ENCODE data around the gene CERKL. TPM values are rescaled to one million over a fixed set of nuclear protein-coding genes. Genes with fewer than 3 reads are reported as not detected.

The CERKL gene
- total RNA-seq, 5 donors from 2014 or later (not counting 1 experiment from before 2014, with no cell fraction given): 0.06 TPM; not detected in 4

GRCh38 chr2:181682795-181683517 lies 26.1 kb upstream of the CERKL start:
- WGBS (ENCODE audit: insufficient coverage): 14% methylated on average over 34 of the region's 42 CpGs

GRCh38 chr2:181682026-181682789 lies 25.3 kb upstream of the CERKL start:
- H3K36me3 Mint-ChIP-seq: peaks cover 3% of the 10 kb centered on the region
- Histone ChIP-seq H3K4me1 (ENCODE audit: control insufficient read depth in 1 of 2, extremely low read depth in 1 of 2, insufficient read depth in 2 of 2, low read length in 2 of 2) (peaks cover 10 to 56% of the 10 kb centered on the region in 2 experiments), H3K27me3 (replicated peaks in 1 of 2; ENCODE audit: control insufficient read depth in 2 of 2, extremely low read depth in 1 of 2, insufficient read depth in 2 of 2, low read length in 1 of 2) (peaks cover 48 to 78% of the 10 kb centered on the region in 2 experiments), H3K36me3 (ENCODE audit: control insufficient read depth in 2 of 2, extremely low read depth in 1 of 2, insufficient read depth in 1 of 2, low read length in 1 of 2) (no peaks in the 10 kb centered on the region), H3K4me3 (ENCODE audit: control insufficient read depth in 1 of 2, extremely low read depth in 1 of 2, low read length in 1 of 2) (peak overlapping the region in 1 of 2 donors; percentile 32), H3K9me3 (peaks cover 2% of the 10 kb centered on the region), H3K27ac (ENCODE audit: low read length) (no peak overlapping the region)
- peak overlapping the region in 1 of 2 donors; percentile 33 for H3K27ac Mint-ChIP-seq
- POLR2A ChIA-PET: no interaction called here
- peak overlapping the region in 2 of 3 donors; percentile 39 to 68 for H3K4me3 Mint-ChIP-seq
- H3K9me3 Mint-ChIP-seq: peaks cover 0 to 18% (median 4%) of the 10 kb centered on the region in 3 donors
- DNase-seq (no peak), ATAC-seq (replicated peaks in 1 of 4) (no peak)
- CTCF ChIA-PET: interaction anchor here in 1 of 2 donors (0.9 kb wide), 1 partner anchor 32 kb away, joined by 4 read pairs; no protein-coding TSS in a partner anchor
- peaks cover 56 to 62% (median 57%) of the 10 kb centered on the region in 3 donors for H3K4me1 Mint-ChIP-seq
- peaks cover 86 to 87% of the 10 kb centered on the region in 2 donors for H3K27me3 Mint-ChIP-seq
- 5% methylated on average over 10 of the region's 24 CpGs for WGBS (ENCODE audit: insufficient coverage)

More at GRCh38 chr2:181682795-181683517, 26.1 kb upstream of the CERKL start:
- Histone ChIP-seq H3K9me3 (no peaks in the 10 kb centered on the region), H3K4me3 (ENCODE audit: control insufficient read depth in 1 of 2, extremely low read depth in 1 of 2, low read length in 1 of 2) (peak overlapping the region in 1 of 2 donors; percentile 54), H3K27me3 (replicated peaks in 1 of 2; ENCODE audit: control insufficient read depth in 2 of 2, extremely low read depth in 1 of 2, insufficient read depth in 2 of 2, low read length in 1 of 2) (peaks cover 44 to 76% of the 10 kb centered on the region in 2 experiments), H3K36me3 (ENCODE audit: control insufficient read depth in 2 of 2, extremely low read depth in 1 of 2, insufficient read depth in 1 of 2, low read length in 1 of 2) (no peaks in the 10 kb centered on the region), H3K4me1 (ENCODE audit: control insufficient read depth in 1 of 2, extremely low read depth in 1 of 2, insufficient read depth in 2 of 2, low read length in 2 of 2) (peaks cover 10 to 52% of the 10 kb centered on the region in 2 experiments), H3K27ac (ENCODE audit: low read length) (no peak overlapping the region)
- no peak overlapping the region for H3K27ac Mint-ChIP-seq
- DNase-seq: no peak
- peak overlapping the region; percentile 39 to 68 (median 50) for H3K4me3 Mint-ChIP-seq
- peaks cover 3% of the 10 kb centered on the region for H3K36me3 Mint-ChIP-seq
- peaks cover 53 to 57% (median 53%) of the 10 kb centered on the region in 3 donors for H3K4me1 Mint-ChIP-seq
- ChIA-PET CTCF (no interaction called here), POLR2A (no interaction called here)
- no peak for ATAC-seq (replicated peaks in 1 of 4)
- H3K27me3 Mint-ChIP-seq: peaks cover 89% of the 10 kb centered on the region in 2 donors
- peaks cover 0 to 15% (median 4%) of the 10 kb centered on the region in 3 donors for H3K9me3 Mint-ChIP-seq

- DNase-seq: no peak
- H3K27ac ChIP-seq (ENCODE audit: low read length): no peak overlapping the region
- peaks cover 0 to 18% (median 4%) of the 10 kb centered on the region in 3 donors for H3K9me3 Mint-ChIP-seq
- peak overlapping the region in 1 of 2 donors; percentile 54 for H3K4me3 ChIP-seq (ENCODE audit: control insufficient read depth in 1 of 2, extremely low read depth in 1 of 2, low read length in 1 of 2)
- peaks cover 3% of the 10 kb centered on the region for H3K36me3 Mint-ChIP-seq
- peaks cover 10 to 56% of the 10 kb centered on the region in 2 experiments for H3K4me1 ChIP-seq (ENCODE audit: control insufficient read depth in 1 of 2, extremely low read depth in 1 of 2, insufficient read depth in 2 of 2, low read length in 2 of 2)
- ChIA-PET POLR2A (no interaction called here), CTCF (interaction anchor here in 1 of 2 donors (0.9 kb wide), 1 partner anchor 33 kb away, joined by 4 read pairs; no protein-coding TSS in a partner anchor)
- H3K36me3 ChIP-seq (ENCODE audit: control insufficient read depth in 2 of 2, extremely low read depth in 1 of 2, insufficient read depth in 1 of 2, low read length in 1 of 2): no peaks in the 10 kb centered on the region
- H3K4me3 Mint-ChIP-seq: peak overlapping the region; percentile 54 to 68 (median 59)
- peaks cover 2% of the 10 kb centered on the region for H3K9me3 ChIP-seq
- peaks cover 83 to 85% of the 10 kb centered on the region in 2 donors for H3K27me3 Mint-ChIP-seq
- WGBS (ENCODE audit: insufficient coverage): 8% methylated on average over 34 of the region's 38 CpGs
- ATAC-seq (replicated peaks in 1 of 4): no peak
- peaks cover 56 to 62% (median 57%) of the 10 kb centered on the region in 3 donors for H3K4me1 Mint-ChIP-seq
- H3K27ac Mint-ChIP-seq: peak overlapping the region in 1 of 2 donors; percentile 42
- peaks cover 48 to 76% of the 10 kb centered on the region in 2 experiments for H3K27me3 ChIP-seq (replicated peaks in 1 of 2; ENCODE audit: control insufficient read depth in 2 of 2, extremely low read depth in 1 of 2, insufficient read depth in 2 of 2, low read length in 1 of 2)
Measured at GRCh38 chr2:181680937-181681811, 24.3 kb upstream of the CERKL start.

- ATAC-seq (replicated peaks in 1 of 4) (no peak), DNase-seq (no peak)
- Histone ChIP-seq H3K4me1 (ENCODE audit: control insufficient read depth in 1 of 2, extremely low read depth in 1 of 2, insufficient read depth in 2 of 2, low read length in 2 of 2) (peaks cover 10 to 55% of the 10 kb centered on the region in 2 experiments), H3K36me3 (ENCODE audit: control insufficient read depth in 2 of 2, extremely low read depth in 1 of 2, insufficient read depth in 1 of 2, low read length in 1 of 2) (no peaks in the 10 kb centered on the region), H3K4me3 (ENCODE audit: control insufficient read depth in 1 of 2, extremely low read depth in 1 of 2, low read length in 1 of 2) (peak within 1 kb of the TSS in 1 of 2 donors; percentile 54), H3K9me3 (peaks cover 2% of the 10 kb centered on the region), H3K27me3 (replicated peaks in 1 of 2; ENCODE audit: control insufficient read depth in 2 of 2, extremely low read depth in 1 of 2, insufficient read depth in 2 of 2, low read length in 1 of 2) (peaks cover 46 to 72% of the 10 kb centered on the region in 2 experiments), H3K27ac (ENCODE audit: low read length) (no peak within 1 kb of the TSS)
- Mint-ChIP-seq H3K36me3 (peaks cover 3% of the 10 kb centered on the region), H3K4me3 (peak within 1 kb of the TSS; percentile 54 to 68 (median 59)), H3K4me1 (peaks cover 54 to 60% (median 54%) of the 10 kb centered on the region in 3 donors), H3K9me3 (peaks cover 0 to 18% (median 4%) of the 10 kb centered on the region in 3 donors), H3K27me3 (peaks cover 78 to 79% of the 10 kb centered on the region in 2 donors), H3K27ac (peak within 1 kb of the TSS in 1 of 2 donors; percentile 42)
- 3% methylated on average over 41 of the region's 45 CpGs for WGBS (ENCODE audit: insufficient coverage)
- ChIA-PET POLR2A (no interaction called here), CTCF (interaction anchor here in 1 of 2 donors (0.8 to 0.9 kb wide), 2 partner anchors 35 to 217 kb away, joined by 3 read pairs; no protein-coding TSS in a partner anchor)
Measured at GRCh38 chr2:181680055-181680936, 23.4 kb upstream of the CERKL start, which contains the start of gene NEUROD1. NEUROD1 (minus strand) TSS chr2:181680517; CDS start chr2:181678860, 1,657 bp downstream.

GRCh38 chr2:181679544-181679979 lies 22.7 kb upstream of the CERKL start:
- Histone ChIP-seq H3K9me3 (peaks cover 2% of the 10 kb centered on the region), H3K4me3 (ENCODE audit: control insufficient read depth in 1 of 2, extremely low read depth in 1 of 2, low read length in 1 of 2) (no peak overlapping the region), H3K4me1 (ENCODE audit: control insufficient read depth in 1 of 2, extremely low read depth in 1 of 2, insufficient read depth in 2 of 2, low read length in 2 of 2) (peaks cover 10 to 48% of the 10 kb centered on the region in 2 experiments), H3K27ac (ENCODE audit: low read length) (no peak overlapping the region), H3K27me3 (replicated peaks in 1 of 2; ENCODE audit: control insufficient read depth in 2 of 2, extremely low read depth in 1 of 2, insufficient read depth in 2 of 2, low read length in 1 of 2) (peaks cover 47 to 65% of the 10 kb centered on the region in 2 experiments), H3K36me3 (ENCODE audit: control insufficient read depth in 2 of 2, extremely low read depth in 1 of 2, insufficient read depth in 1 of 2, low read length in 1 of 2) (no peaks in the 10 kb centered on the region)
- H3K4me3 Mint-ChIP-seq: no peak overlapping the region
- H3K4me1 Mint-ChIP-seq: peaks cover 48 to 52% (median 50%) of the 10 kb centered on the region in 3 donors
- 12% methylated on average over 12 of the region's 20 CpGs for WGBS (ENCODE audit: insufficient coverage)
- no peak overlapping the region for H3K27ac Mint-ChIP-seq
- CTCF ChIA-PET: interaction anchor here in 1 of 2 donors (0.8 to 0.9 kb wide), 2 partner anchors 36 to 218 kb away, joined by 3 read pairs; no protein-coding TSS in a partner anchor
- peaks cover 0 to 18% (median 4%) of the 10 kb centered on the region in 3 donors for H3K9me3 Mint-ChIP-seq
- peaks cover 75 to 78% of the 10 kb centered on the region in 2 donors for H3K27me3 Mint-ChIP-seq
- peaks cover 3% of the 10 kb centered on the region for H3K36me3 Mint-ChIP-seq
- POLR2A ChIA-PET: interaction anchor here in 1 of 2 donors (0.6 kb wide), 1 partner anchor 1746 kb away, joined by 3 read pairs; no protein-coding TSS in a partner anchor
- DNase-seq: no peak
- no peak for ATAC-seq (replicated peaks in 1 of 4)

Data from T-cell (primary cell).